Mucosa of descending colon (tissue), 3 donors: ENCODE measurements around the gene FAM110D. TPM values are rescaled to one million over a fixed set of nuclear protein-coding genes. Genes with fewer than 3 reads are reported as not detected.
A peak's percentile ranks its signal among the peaks of the same experiment; 100 is the strongest.

ENCODE experiments used
- ATAC-seq: fragments of 200-7000 bp; cut with Tn5 transposase; one replicate; pipeline ENCODE4 v1.9.1; 2020; ENCODE audit warnings: mild to moderate bottlenecking, moderate library complexity
- DNase-seq, 3 donors: peaks; one replicate each; pipeline ENCODE4 v3.0.0-alpha.2; 2020
- H3K36me3 ChIP-seq: fragments of 200-600 bp; one replicate; pipeline ENCODE4 v1.8.0; 2021; ENCODE audit warnings: low read depth, mild to moderate bottlenecking
- H3K4me1 ChIP-seq: fragments of 200-600 bp; one replicate; pipeline ENCODE4 v1.8.0; 2021; ENCODE audit warnings: low read depth, mild to moderate bottlenecking
- H3K4me3 ChIP-seq: fragments of 200-600 bp; one replicate; pipeline ENCODE4 v1.8.0; 2021; ENCODE audit warnings: mild to moderate bottlenecking
- H3K9me3 ChIP-seq: fragments of 200-600 bp; one replicate; pipeline ENCODE4 v1.8.0; 2021; ENCODE audit warnings: mild to moderate bottlenecking
- intact Hi-C, 2 donors: fragments of 100-400 bp; cut with DNase I in 1 of 2; cut with micrococcal nuclease in 1 of 2; formaldehyde crosslinking; loops; one replicate each; pipeline versions ENCODE4 v1.11.0 to v1.11.1; 2022; cut with DNase I, micrococcal nuclease
- long read RNA-seq, 2 donors: library from polyadenylated mRNA; unstranded; transcript quantifications; one replicate each; pipeline ENCODE4 v2.0.0, GENCODE V29; 2019 to 2021
- total RNA-seq, 3 donors: library from RNA; stranded (reverse); fragmentation: NEBNext Ultra II Directional in 2 of 3; extraction: Animal tissue kit (Norgen Biotek cat#: 25700) in 2 of 3; gene quantifications; one replicate each; pipeline versions ENCODE4 v1.2.1 to v1.2.4, GENCODE V29; 2021 to 2023
- TF ChIP-seq, protein P1 (sequence below): fragments of 200-600 bp; IDR thresholded peaks from one replicate; pipeline ENCODE4 v1.8.0; 2022; ENCODE audit warnings: antibody characterized with exemption, mild to moderate bottlenecking
- donor health status: DM: no; HTN: no; CAD: no; lungs with moderate emphysema.
- donor health status: DM: no; HTN: no; CAD: no.
- donor health status: DM: no; HTN: yes; CAD: no.

Gene FAM110D
- total RNA-seq: 1 to 10 TPM in 2 of 3 donors, under 1 TPM in 1; 0.78 to 1.5 (median 1.5) TPM
- long read RNA-seq, donor 1, transcript FAM110D-201 (2 exons, 2,858 nt): major isoform, 6 of 8 reads
- long read RNA-seq, donor 1, partial matches to known transcripts: 0 of 8 reads
- long read RNA-seq, donor 1, other reads (novel, unspliced or antisense): 2 of 8 reads
- long read RNA-seq, donor 2: 0 reads

DNA sequence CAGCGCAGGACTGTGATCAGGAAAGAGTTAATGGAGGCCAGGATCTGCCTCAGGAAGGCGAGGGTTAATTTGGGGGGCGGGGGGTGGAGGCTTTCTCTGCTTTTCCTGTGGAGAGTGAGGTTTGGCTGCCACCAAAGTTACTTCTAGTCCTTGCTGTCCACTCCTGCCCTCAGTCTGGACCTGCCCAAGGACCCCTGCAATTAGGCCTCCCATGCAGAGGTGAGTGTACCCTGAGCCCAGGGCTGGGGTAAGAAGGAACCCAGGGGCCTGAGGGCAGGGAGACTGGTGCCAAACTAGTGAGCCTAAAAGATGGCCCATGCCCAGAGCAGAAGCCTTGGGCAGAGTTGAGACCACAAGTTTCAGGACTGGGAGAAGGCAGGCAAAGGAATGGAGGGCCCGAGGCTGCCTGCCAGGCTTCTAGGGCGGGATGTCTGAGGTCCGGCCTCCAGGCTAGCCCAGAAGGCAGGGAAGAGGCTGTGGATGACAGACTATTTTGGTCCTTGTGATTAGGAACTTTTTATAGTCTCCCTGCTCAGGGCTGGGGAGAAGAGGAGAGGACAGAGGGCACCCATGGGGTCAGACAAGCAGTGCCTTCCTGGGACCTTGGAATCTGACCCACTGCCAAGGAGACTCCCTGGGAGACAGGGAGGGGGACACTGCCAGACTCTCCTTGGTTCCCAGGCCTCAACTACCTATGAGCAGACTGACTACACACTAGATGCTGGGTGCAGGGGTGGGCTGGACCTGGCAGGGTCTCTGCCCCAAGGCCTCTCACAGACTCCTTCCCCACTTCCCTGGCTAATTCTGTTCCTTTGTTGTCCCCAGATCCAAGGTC is at the start of gene FAM110D:
FAM110D (plus strand) TSS at position 172 of the 835 bp plus-strand sequence. CDS start 2,213 bp downstream, outside the sequence.
- intact Hi-C loops: no loop called here
- TF ChIP-seq, protein P1, sequence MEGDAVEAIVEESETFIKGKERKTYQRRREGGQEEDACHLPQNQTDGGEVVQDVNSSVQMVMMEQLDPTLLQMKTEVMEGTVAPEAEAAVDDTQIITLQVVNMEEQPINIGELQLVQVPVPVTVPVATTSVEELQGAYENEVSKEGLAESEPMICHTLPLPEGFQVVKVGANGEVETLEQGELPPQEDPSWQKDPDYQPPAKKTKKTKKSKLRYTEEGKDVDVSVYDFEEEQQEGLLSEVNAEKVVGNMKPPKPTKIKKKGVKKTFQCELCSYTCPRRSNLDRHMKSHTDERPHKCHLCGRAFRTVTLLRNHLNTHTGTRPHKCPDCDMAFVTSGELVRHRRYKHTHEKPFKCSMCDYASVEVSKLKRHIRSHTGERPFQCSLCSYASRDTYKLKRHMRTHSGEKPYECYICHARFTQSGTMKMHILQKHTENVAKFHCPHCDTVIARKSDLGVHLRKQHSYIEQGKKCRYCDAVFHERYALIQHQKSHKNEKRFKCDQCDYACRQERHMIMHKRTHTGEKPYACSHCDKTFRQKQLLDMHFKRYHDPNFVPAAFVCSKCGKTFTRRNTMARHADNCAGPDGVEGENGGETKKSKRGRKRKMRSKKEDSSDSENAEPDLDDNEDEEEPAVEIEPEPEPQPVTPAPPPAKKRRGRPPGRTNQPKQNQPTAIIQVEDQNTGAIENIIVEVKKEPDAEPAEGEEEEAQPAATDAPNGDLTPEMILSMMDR: no peak
- Histone ChIP-seq H3K36me3 (no peaks in the 10 kb centered on the region), H3K9me3 (no peaks in the 10 kb centered on the region), H3K4me1 (peaks cover 12% of the 10 kb centered on the region), H3K4me3 (no peak within 1 kb of the TSS)
- ATAC-seq (no peak), DNase-seq (no peak)

DNA sequence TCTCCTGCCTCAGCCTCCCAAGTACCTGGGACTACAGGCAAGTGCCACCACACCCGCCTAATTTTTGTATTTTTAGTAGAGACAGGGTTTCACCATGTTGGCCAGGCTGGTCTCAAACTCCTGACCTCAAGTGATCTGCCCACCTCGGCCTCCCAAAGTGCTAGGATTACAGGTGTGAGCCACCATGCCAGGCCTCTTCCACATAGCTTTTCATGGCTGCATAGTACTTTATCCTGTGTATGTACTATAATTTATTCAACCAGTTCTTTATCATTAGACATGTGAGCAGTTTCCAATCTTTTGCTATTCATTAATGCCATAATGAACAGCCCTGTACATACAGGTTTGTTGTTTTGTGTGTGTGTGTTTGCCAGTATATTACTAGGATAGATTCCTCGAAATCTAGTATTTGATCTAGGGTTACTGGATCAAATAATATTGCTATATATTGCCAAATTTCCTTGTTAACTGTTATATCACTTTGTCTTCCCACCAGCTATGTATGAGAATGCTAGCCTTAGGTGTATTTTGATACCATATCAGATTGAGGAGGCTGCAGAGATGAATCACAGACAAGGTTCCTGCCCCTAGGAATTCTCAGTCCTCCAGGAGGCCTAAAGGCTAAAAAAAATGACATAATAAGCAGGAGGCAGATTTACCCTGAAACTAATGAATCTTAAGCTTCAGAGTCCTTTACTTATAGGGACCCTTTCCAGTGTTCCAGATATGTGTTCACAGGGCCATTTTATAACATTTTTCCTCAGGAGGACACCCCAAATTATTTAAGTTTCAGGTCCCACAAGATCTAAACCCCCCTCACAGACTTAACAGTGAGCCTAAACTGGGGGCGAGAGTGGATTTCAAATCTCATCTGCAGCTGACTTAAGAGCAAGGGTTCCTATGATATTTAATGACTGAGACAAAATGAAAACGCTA is 49.4 kb upstream of the FAM110D start:
- H3K9me3 ChIP-seq: no peaks in the 10 kb centered on the region
- intact Hi-C loops: loop anchor here in 1 of 2 donors (5.0 kb wide), 1 partner anchor 38 kb away; no protein-coding TSS in a partner anchor
- TF ChIP-seq, protein P1: no peak
- H3K4me1 ChIP-seq: peaks cover 26% of the 10 kb centered on the region
- peaks cover 4% of the 10 kb centered on the region for H3K36me3 ChIP-seq
- no peak for DNase-seq
- ATAC-seq: no peak
- H3K4me3 ChIP-seq: no peak overlapping the region

DNA sequence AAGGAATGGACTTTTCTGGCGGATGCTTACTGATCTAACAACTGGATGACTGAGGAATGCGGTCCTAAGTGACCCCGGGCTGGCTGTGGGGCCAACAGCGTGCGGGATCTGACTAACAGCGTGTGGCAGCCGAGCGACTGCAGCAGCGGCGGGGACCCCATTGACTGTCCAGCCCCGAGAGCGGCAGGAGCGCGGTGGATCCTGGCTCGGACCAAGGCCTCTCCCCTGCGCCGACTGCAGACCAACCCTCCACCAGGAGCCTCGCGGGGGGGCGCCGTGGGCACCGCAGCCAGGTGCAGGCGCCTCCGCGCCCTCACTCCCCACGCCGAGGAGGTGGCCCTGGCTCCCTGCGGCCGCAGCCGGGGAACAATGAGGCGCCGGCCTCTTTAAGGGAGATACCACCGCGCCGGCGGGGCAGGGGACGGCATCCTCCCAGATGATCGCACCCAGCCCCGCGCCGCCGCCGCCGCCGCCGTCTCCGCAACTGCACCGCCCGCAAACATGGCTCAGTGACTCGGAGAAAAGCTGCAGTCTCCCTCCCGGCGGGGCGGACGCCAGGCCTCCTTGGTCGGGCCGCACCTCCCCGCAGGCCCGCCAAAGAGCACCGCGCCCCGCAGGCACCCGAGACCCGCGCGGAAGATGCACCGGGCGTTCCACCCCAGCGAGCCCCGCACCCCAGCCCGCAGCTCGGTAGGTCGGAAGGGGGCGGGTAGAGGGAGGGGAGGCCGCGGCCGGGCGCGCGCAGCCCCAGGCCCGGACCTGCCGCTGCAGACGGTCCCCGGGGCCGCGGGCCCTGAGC is 47.9 kb upstream of the FAM110D start:
- peak; percentile 71 for ATAC-seq
- Histone ChIP-seq H3K9me3 (no peaks in the 10 kb centered on the region), H3K4me1 (peaks cover 32% of the 10 kb centered on the region), H3K4me3 (peak overlapping the region; percentile 97), H3K36me3 (peaks cover 4% of the 10 kb centered on the region)
- peak; percentile 90 to 92 (median 91) for DNase-seq
- intact Hi-C loops: no loop called here
- TF ChIP-seq, protein P1: no peak

DNA sequence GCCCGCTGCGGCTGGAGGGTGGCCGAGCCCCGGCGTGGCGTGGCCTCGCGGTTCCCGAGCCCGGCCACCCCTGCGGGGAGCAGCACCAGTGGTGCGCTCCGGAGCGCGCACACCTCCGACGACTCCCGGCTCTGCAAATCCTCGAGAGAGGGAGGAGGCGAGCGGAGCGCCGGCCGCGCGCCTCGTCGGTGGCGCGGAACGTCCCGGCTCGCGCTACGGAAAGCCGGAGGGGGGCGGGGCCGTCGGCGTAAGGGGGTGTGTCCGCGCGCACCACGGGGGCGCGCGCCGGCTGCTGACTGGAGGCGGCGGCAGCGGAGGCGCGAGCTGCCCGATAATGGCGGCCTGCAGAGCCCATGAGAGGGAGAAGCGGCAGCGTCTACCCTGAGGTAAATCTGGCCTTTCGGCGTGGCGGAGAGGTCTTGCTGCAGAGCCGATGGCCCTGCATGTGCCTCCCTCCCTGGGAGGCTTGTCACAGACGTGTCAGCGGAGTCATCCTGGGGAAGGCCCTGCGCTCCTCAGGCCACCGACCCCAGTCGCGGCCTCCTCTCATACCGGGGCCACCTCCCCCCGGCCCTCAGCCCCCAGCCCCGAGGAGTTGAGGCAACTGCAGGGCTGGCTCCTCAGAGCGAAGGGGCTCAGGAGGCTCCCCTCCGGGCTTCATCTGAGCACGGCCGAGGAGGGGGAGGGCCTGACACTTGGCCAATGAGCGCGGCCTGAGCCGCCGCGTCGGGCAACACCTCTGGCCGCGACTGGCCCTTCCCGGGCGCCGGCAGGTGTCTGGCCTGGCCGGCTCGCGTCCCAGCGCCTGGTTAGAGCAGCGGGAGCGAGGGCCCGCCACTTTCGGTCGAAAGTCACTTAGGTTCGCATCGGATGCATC is 47.1 kb upstream of the FAM110D start, which contains the start of gene PDIK1L:
PDIK1L (plus strand) TSS at position 295 of the 877 bp plus-strand sequence. CDS start 2,485 bp downstream, outside the sequence.
- H3K9me3 ChIP-seq: no peaks in the 10 kb centered on the region
- intact Hi-C loops: no loop called here
- peaks cover 4% of the 10 kb centered on the region for H3K36me3 ChIP-seq
- TF ChIP-seq, protein P1: no peak
- H3K4me1 ChIP-seq: peaks cover 37% of the 10 kb centered on the region
- peak; percentile 95 to 97 (median 96) for DNase-seq
- ATAC-seq: peak; percentile 89
- H3K4me3 ChIP-seq: peak within 1 kb of the TSS; percentile 97
